Esophagus muscularis mucosa (tissue), 4 donors: ENCODE results near the gene SLC25A47. TPM values are rescaled to one million over a fixed set of nuclear protein-coding genes. Genes with fewer than 3 reads are reported as not detected.

Experiments used
- DNase-seq: peaks from one replicate; pipeline ENCODE4 v3.0.0-alpha.2; 2017; ENCODE audit errors: extremely low spot score
- H3K27ac ChIP-seq, 4 donors: fragments of 200-600 bp; sonication (generic); replicated peaks in 1 of 4; 1 replicate in 3 of 4; 2 replicates in 1 of 4; pipeline ENCODE4 v1.5.1; 2016 to 2019; ENCODE audit warnings: mild to moderate bottlenecking in 1 of 4
- H3K27me3 ChIP-seq, 4 donors: fragments of 200-600 bp; sonication (generic); one replicate each; pipeline versions ENCODE4 v1.5.1 to v1.6.0; 2016 to 2019
- H3K36me3 ChIP-seq, 4 donors: fragments of 200-600 bp; sonication (generic); one replicate each; pipeline ENCODE4 v1.5.1; 2016 to 2019
- H3K4me1 ChIP-seq, 4 donors: fragments of 200-600 bp; sonication (generic); one replicate each; pipeline ENCODE4 v1.5.1; 2016 to 2019
- H3K4me3 ChIP-seq, 4 donors: fragments of 200-600 bp; sonication (generic); 1 replicate in 2 of 4; 2 replicates in 2 of 4; pipeline ENCODE4 v1.5.1; 2016 to 2019; ENCODE audit warnings: mild to moderate bottlenecking in 4 of 4, moderate library complexity in 1 of 4
- H3K9me3 ChIP-seq, 4 donors: fragments of 200-600 bp; sonication (generic); 1 replicate in 3 of 4; 2 replicates in 1 of 4; pipeline ENCODE4 v1.5.1; 2016 to 2019
- CTCF ChIP-seq, 3 experiments: fragments of 200-600 bp in 2 of 3; fragments of 450-650 bp in 1 of 3; sonication (generic) in 2 of 3; IDR thresholded peaks; one replicate each; pipeline ENCODE4 v1.5.1; 2017 to 2019; ENCODE audit warnings: antibody characterized with exemption in 3 of 3, mild to moderate bottlenecking in 2 of 3, moderate library complexity in 1 of 3
- EP300 ChIP-seq: sonication (generic); formaldehyde crosslinking; IDR thresholded peaks from one replicate; pipeline ENCODE4 v1.6.1; 2017; ENCODE audit warnings: antibody characterized with exemption
- POLR2A ChIP-seq: fragments of 450-650 bp; IDR thresholded peaks from one replicate; pipeline ENCODE4 v1.6.1; 2017; ENCODE audit warnings: antibody characterized with exemption, moderate library complexity, mild to moderate bottlenecking, low read depth
- POLR2AphosphoS5 ChIP-seq, 2 donors: sonication (generic); formaldehyde crosslinking; IDR thresholded peaks; one replicate each; pipeline ENCODE4 v1.6.1; 2017; ENCODE audit warnings: antibody characterized with exemption in 2 of 2
- WGBS: methylation state at CpG from one replicate; pipeline ENCODE4 v1.1.5; 2018; 5-methylcytosine and 5-hydroxymethylcytosine counted together
- intact Hi-C: fragments of 100-400 bp; cut with DNase I; formaldehyde crosslinking; loops from one replicate; pipeline ENCODE4 v1.15.1; 2023
- total RNA-seq, 4 donors: library from RNA; depleted of rRNA; stranded (reverse); fragments of >200 nt; gene quantifications; one replicate each; pipeline versions ENCODE4 v1.1.0 to v1.2.1, GENCODE V29; 2016

SLC25A47 gene
- total RNA-seq, 4 donors from 2014 or later = not detected

DNA sequence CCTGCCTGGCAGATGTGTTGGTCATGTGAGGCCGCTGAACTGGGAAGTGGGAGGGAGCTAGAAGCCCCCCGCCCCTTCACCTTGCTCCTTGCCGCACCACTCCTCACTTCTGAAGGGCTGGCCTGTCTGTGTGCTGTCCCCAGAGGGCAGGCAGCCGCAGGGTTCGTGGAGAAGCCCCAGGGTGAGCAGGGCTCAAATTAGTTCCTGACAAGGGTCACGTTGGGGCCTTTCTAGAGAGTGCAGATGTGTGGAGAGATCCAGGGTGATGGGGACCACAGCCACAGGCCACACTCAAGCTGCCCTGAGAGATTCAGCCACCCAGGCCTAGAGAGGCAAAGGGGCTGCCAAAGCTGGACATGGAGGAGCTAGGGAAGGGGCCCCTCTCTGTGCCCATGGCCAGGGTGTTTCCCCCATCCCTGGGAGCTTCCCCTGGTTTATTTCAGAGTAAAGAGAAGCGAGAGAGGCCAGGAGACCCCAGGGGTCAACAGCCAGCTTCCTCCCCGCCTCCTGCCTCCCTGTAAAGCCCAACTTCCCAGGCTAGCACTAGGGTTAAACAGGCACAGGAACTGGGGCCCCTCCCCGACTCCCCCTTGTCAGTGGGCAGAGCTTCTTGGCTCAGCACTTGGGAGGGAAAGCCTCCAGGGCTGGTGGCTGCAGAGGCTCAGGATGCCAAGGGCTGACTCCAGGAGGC lies 33.1 kb upstream of the SLC25A47 start:
- peaks cover 10 to 40% (median 32%) of the 10 kb centered on the region in 4 donors for H3K36me3 ChIP-seq
- peaks cover 20 to 55% (median 35%) of the 10 kb centered on the region in 4 donors for H3K4me1 ChIP-seq
- WGBS = 96% methylated on average over 4 of the region's 9 CpGs
- TF ChIP-seq CTCF (IDR thresholded peaks at IDR 0.05) (no peak), EP300 (no peak), POLR2A (no peak), POLR2AphosphoS5 (IDR thresholded peaks at IDR 0.05) (no peak)
- intact Hi-C loops = loop anchor here (5.0 kb wide), 1 partner anchor 48 kb away; no protein-coding TSS in a partner anchor
- no peak overlapping the region for H3K27ac ChIP-seq
- no peak overlapping the region for H3K4me3 ChIP-seq
- no peaks in the 10 kb centered on the region for H3K9me3 ChIP-seq
- no peaks in the 10 kb centered on the region for H3K27me3 ChIP-seq
- no peak for DNase-seq

GRCh38 chr14:100290607-100291304 lies 32.4 kb upstream of the SLC25A47 start:
- Histone ChIP-seq H3K36me3 (peaks cover 10 to 40% (median 32%) of the 10 kb centered on the region in 4 donors), H3K27me3 (no peaks in the 10 kb centered on the region), H3K4me3 (no peak overlapping the region), H3K9me3 (no peaks in the 10 kb centered on the region), H3K4me1 (peaks cover 17 to 51% (median 34%) of the 10 kb centered on the region in 4 donors), H3K27ac (no peak overlapping the region)
- TF ChIP-seq EP300 = no peak
- no peak for TF ChIP-seq POLR2A
- TF ChIP-seq CTCF (IDR thresholded peaks at IDR 0.05) = no peak
- TF ChIP-seq POLR2AphosphoS5 (IDR thresholded peaks at IDR 0.05) = no peak
- WGBS = 95% methylated on average over 8 of the region's 12 CpGs
- DNase-seq = no peak
- intact Hi-C loops = no loop called here

- peaks cover 10 to 40% (median 32%) of the 10 kb centered on the region in 4 donors for H3K36me3 ChIP-seq
- H3K4me3 ChIP-seq = no peak overlapping the region
- H3K9me3 ChIP-seq = no peaks in the 10 kb centered on the region
- WGBS = 95% methylated on average over 7 of the region's 13 CpGs
- intact Hi-C loops = no loop called here
- no peak overlapping the region for H3K27ac ChIP-seq
- no peaks in the 10 kb centered on the region for H3K27me3 ChIP-seq
- TF ChIP-seq CTCF (IDR thresholded peaks at IDR 0.05) = no peak
- no peak for TF ChIP-seq POLR2A
- no peak for TF ChIP-seq EP300
- no peak for TF ChIP-seq POLR2AphosphoS5 (IDR thresholded peaks at IDR 0.05)
- H3K4me1 ChIP-seq = peaks cover 17 to 50% (median 36%) of the 10 kb centered on the region in 4 donors
- no peak for DNase-seq
Measured at GRCh38 chr14:100291305-100292075, 31.6 kb upstream of the SLC25A47 start.

DNA sequence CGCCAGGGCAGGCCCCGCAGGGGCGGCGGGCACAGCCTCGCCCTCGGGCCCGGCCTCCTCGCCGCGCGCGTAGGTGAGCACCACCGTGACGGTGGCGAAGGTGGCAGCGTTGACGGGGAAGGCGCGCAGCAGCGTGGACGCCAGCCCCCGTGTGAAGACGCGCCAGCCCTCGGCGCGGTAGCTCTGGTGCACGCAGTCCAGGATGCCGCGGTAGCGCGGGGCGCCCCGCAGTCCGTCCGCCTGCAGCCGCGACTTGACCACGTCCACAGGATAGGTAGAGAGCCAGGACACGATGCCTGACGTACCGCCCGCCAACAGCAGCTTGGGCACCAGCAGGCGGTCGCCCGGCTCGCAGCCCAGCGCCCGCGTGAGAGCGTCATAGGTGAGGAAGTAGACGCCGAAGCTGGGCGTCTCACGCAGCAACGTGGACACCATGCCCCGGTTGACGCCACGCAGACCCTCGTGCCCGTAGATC lies 30.8 kb upstream of the SLC25A47 start:
- intact Hi-C loops = no loop called here
- no peak for TF ChIP-seq EP300
- no peak for TF ChIP-seq CTCF (IDR thresholded peaks at IDR 0.05)
- no peak for TF ChIP-seq POLR2A
- TF ChIP-seq POLR2AphosphoS5 (IDR thresholded peaks at IDR 0.05) = no peak
- no peak overlapping the region for H3K4me3 ChIP-seq

More for the DNA sequence above, 30.8 kb upstream of the SLC25A47 start:
- H3K27me3 ChIP-seq = no peaks in the 10 kb centered on the region
- peaks cover 26 to 57% (median 44%) of the 10 kb centered on the region in 4 donors for H3K4me1 ChIP-seq
- no peak for DNase-seq
- no peaks in the 10 kb centered on the region for H3K9me3 ChIP-seq
- peaks cover 10 to 40% (median 32%) of the 10 kb centered on the region in 4 donors for H3K36me3 ChIP-seq
- H3K27ac ChIP-seq = no peak overlapping the region
- 95% methylated on average over 35 of the region's 61 CpGs for WGBS
